Measurements from ENCODE around the gene CYGB. TPM values are rescaled to one million over a fixed set of nuclear protein-coding genes. Genes with fewer than 3 reads are reported as not detected.

Gene CYGB
- total and polyA plus RNA-seq, 2 of the 13 experiments (the other 11 are each of a cell fraction or from before 2014, with no cell fraction given): 18.9 to 27.1 TPM

- peak; percentile 64; the same call in 1 of the 2 replicates for TF ChIP-seq ZNF761 (CRISPR knock-in tag; conservative IDR thresholded peaks at IDR 0.05)
- TF ChIP-seq ARID3A (IDR thresholded peaks at IDR 0.05; ENCODE audit: low read depth, low read length): no peak
- no peak for TF ChIP-seq SYNCRIP (IDR thresholded peaks at IDR 0.05; ENCODE audit: insufficient read depth, low read depth, low read length)
- no peak for TF ChIP-seq ZMYM2 (CRISPR knock-in tag; IDR thresholded peaks at IDR 0.05)
- TF ChIP-seq ZNF609 (CRISPR knock-in tag; IDR thresholded peaks at IDR 0.05; ENCODE audit: borderline replicate concordance): 0 out of 2 replicates have a peak, but pooled peaks have one; percentile 50
- peak; percentile 92; the same call in 1 of the 2 replicates for TF ChIP-seq NRL (CRISPR knock-in tag; IDR thresholded peaks at IDR 0.05; ENCODE audit: borderline replicate concordance)
- no peak for TF ChIP-seq HNRNPH1 (optimal IDR thresholded peaks at IDR 0.05; ENCODE audit: low read depth, low read length)
- TF ChIP-seq XRCC5 (optimal IDR thresholded peaks at IDR 0.05; ENCODE audit: low read length): peak; percentile 18
- TF ChIP-seq GATAD1 (CRISPR knock-in tag; IDR thresholded peaks at IDR 0.05): peak; percentile 59; the same call in 1 of the 2 replicates
- no peak for TF ChIP-seq ZBTB49 (CRISPR knock-in tag; IDR thresholded peaks at IDR 0.05; ENCODE audit: borderline replicate concordance)
- TF ChIP-seq ZNF33A (CRISPR knock-in tag; IDR thresholded peaks at IDR 0.05; ENCODE audit: borderline replicate concordance): no peak
- TF ChIP-seq GTF2F1 (IDR thresholded peaks at IDR 0.05; ENCODE audit: low read length): 0 out of 2 replicates have a peak, but pooled peaks have one; percentile 27
- no peak for TF ChIP-seq NAIF1 (CRISPR knock-in tag; IDR thresholded peaks at IDR 0.05; ENCODE audit: borderline replicate concordance)
- TF ChIP-seq ZNF780A (CRISPR knock-in tag; IDR thresholded peaks at IDR 0.05): no peak
These were observed 39.3 kb downstream of the CYGB start (continued) for GRCh38 chr17:76497979-76498875.
